Measurements from ENCODE around the gene ERN2. TPM values are rescaled to one million over a fixed set of nuclear protein-coding genes. Genes with fewer than 3 reads are reported as not detected.
"Not testable (repeated sequence)": the region's sequence is repeated elsewhere in the genome, so short reads cannot be mapped to it uniquely, and the experiment has no call there.

Gene ERN2
- not detected for total RNA-seq

GRCh38 chr16:23712976-23713375 is at the start of gene ERN2:
TSS of gene ERN2 (minus strand) at chr16:23713222. CDS start at chr16:23713187, 35 bp downstream.
- Mint-ChIP-seq H3K27ac (no peak within 1 kb of the TSS), H3K4me1 (no peaks in the 10 kb centered on the region), H3K4me3 (no peak within 1 kb of the TSS), H3K27me3 (peaks cover 53% of the 10 kb centered on the region), H3K36me3 (no peaks in the 10 kb centered on the region), H3K9me3 (peaks cover 9% of the 10 kb centered on the region)
- no peak for DNase-seq

- Mint-ChIP-seq H3K9me3 (no peaks in the 10 kb centered on the region), H3K27me3 (peaks cover 63% of the 10 kb centered on the region), H3K4me3 (no peak overlapping the region), H3K36me3 (no peaks in the 10 kb centered on the region), H3K4me1 (no peaks in the 10 kb centered on the region), H3K27ac (no peak overlapping the region)
- DNase-seq: no peak
These were observed 45.1 kb upstream of the ERN2 start for GRCh38 chr16:23757937-23758619.

- H3K36me3 Mint-ChIP-seq: no peaks in the 10 kb centered on the region
- no peak overlapping the region for H3K27ac Mint-ChIP-seq
- H3K27me3 Mint-ChIP-seq: peaks cover 70% of the 10 kb centered on the region
- DNase-seq: no peak
- no peaks in the 10 kb centered on the region for H3K4me1 Mint-ChIP-seq
- H3K9me3 Mint-ChIP-seq: no peaks in the 10 kb centered on the region
- H3K4me3 Mint-ChIP-seq: no peak overlapping the region
These were observed 44.1 kb upstream of the ERN2 start for GRCh38 chr16:23757116-23757515.

- Mint-ChIP-seq H3K4me1 (no peaks in the 10 kb centered on the region), H3K4me3 (no peak overlapping the region), H3K9me3 (no peaks in the 10 kb centered on the region)
These were observed 42.4 kb upstream of the ERN2 start for GRCh38 chr16:23755484-23755809.

GRCh38 chr16:23754594-23755483 is 41.8 kb upstream of the ERN2 start, which contains the start of gene CHP2:
TSS of gene CHP2 (plus strand) at chr16:23755026. CDS start at chr16:23755050, 24 bp downstream.
- Mint-ChIP-seq H3K27ac (no peak within 1 kb of the TSS), H3K4me3 (no peak within 1 kb of the TSS), H3K27me3 (peaks cover 63% of the 10 kb centered on the region), H3K36me3 (no peaks in the 10 kb centered on the region), H3K9me3 (no peaks in the 10 kb centered on the region), H3K4me1 (no peaks in the 10 kb centered on the region)
- peak; percentile 9 for DNase-seq

More at GRCh38 chr16:23755484-23755809, 42.4 kb upstream of the ERN2 start:
- Mint-ChIP-seq H3K36me3 (no peaks in the 10 kb centered on the region), H3K27me3 (peaks cover 68% of the 10 kb centered on the region), H3K27ac (no peak overlapping the region)
- DNase-seq: no peak

- H3K9me3 Mint-ChIP-seq: no peaks in the 10 kb centered on the region
- H3K36me3 Mint-ChIP-seq: no peaks in the 10 kb centered on the region
- H3K4me1 Mint-ChIP-seq: no peaks in the 10 kb centered on the region
- H3K27ac Mint-ChIP-seq: no peak overlapping the region
- no peak for DNase-seq
- H3K4me3 Mint-ChIP-seq: no peak overlapping the region
- peaks cover 63% of the 10 kb centered on the region for H3K27me3 Mint-ChIP-seq
These were observed 41.0 kb upstream of the ERN2 start for GRCh38 chr16:23753908-23754593.

- H3K27me3 Mint-ChIP-seq: peaks cover 38% of the 10 kb centered on the region
- H3K36me3 Mint-ChIP-seq, H3K4me3 Mint-ChIP-seq, H3K27ac Mint-ChIP-seq, H3K4me1 Mint-ChIP-seq, H3K9me3 Mint-ChIP-seq, DNase-seq: not testable (repeated sequence)
These were observed 38.0 kb upstream of the ERN2 start for GRCh38 chr16:23751053-23751452.

- H3K4me3 Mint-ChIP-seq: no peak overlapping the region
- H3K36me3 Mint-ChIP-seq: no peaks in the 10 kb centered on the region
These were observed 35.6 kb upstream of the ERN2 start for GRCh38 chr16:23748630-23749029.

GRCh38 chr16:23745263-23745662 is 32.2 kb upstream of the ERN2 start:
- Mint-ChIP-seq H3K36me3 (no peaks in the 10 kb centered on the region), H3K27me3 (peaks cover 17% of the 10 kb centered on the region), H3K4me3 (no peak overlapping the region), H3K4me1 (no peaks in the 10 kb centered on the region), H3K9me3 (no peaks in the 10 kb centered on the region), H3K27ac (no peak overlapping the region)
- no peak for DNase-seq

More at GRCh38 chr16:23748630-23749029, 35.6 kb upstream of the ERN2 start:
- Mint-ChIP-seq H3K4me1 (no peaks in the 10 kb centered on the region), H3K9me3 (no peaks in the 10 kb centered on the region), H3K27me3 (peaks cover 34% of the 10 kb centered on the region), H3K27ac (no peak overlapping the region)
- no peak for DNase-seq

GRCh38 chr16:23742766-23743165 is 29.7 kb upstream of the ERN2 start:
- H3K36me3 Mint-ChIP-seq: no peaks in the 10 kb centered on the region
- H3K4me1 Mint-ChIP-seq: no peaks in the 10 kb centered on the region
- H3K9me3 Mint-ChIP-seq: no peaks in the 10 kb centered on the region
- DNase-seq: no peak
- no peak overlapping the region for H3K4me3 Mint-ChIP-seq
- H3K27ac Mint-ChIP-seq: no peak overlapping the region
- peaks cover 20% of the 10 kb centered on the region for H3K27me3 Mint-ChIP-seq

GRCh38 chr16:23741675-23742303 is 28.8 kb upstream of the ERN2 start:
- Mint-ChIP-seq H3K36me3 (no peaks in the 10 kb centered on the region), H3K27ac (no peak overlapping the region), H3K27me3 (peaks cover 20% of the 10 kb centered on the region), H3K9me3 (no peaks in the 10 kb centered on the region), H3K4me1 (no peaks in the 10 kb centered on the region), H3K4me3 (no peak overlapping the region)
- no peak for DNase-seq

GRCh38 chr16:23739516-23739915 is 26.5 kb upstream of the ERN2 start:
- Mint-ChIP-seq H3K27ac (no peak overlapping the region), H3K4me1 (peaks cover 6% of the 10 kb centered on the region), H3K4me3 (no peak overlapping the region), H3K36me3 (no peaks in the 10 kb centered on the region), H3K27me3 (peaks cover 12% of the 10 kb centered on the region), H3K9me3 (no peaks in the 10 kb centered on the region)
- DNase-seq: no peak

GRCh38 chr16:23737423-23738028 is 24.5 kb upstream of the ERN2 start:
- DNase-seq, H3K4me1 Mint-ChIP-seq, H3K36me3 Mint-ChIP-seq, H3K4me3 Mint-ChIP-seq, H3K9me3 Mint-ChIP-seq, H3K27ac Mint-ChIP-seq, H3K27me3 Mint-ChIP-seq: not testable (repeated sequence)

- Mint-ChIP-seq H3K9me3 (no peaks in the 10 kb centered on the region), H3K27me3 (peaks cover 8% of the 10 kb centered on the region), H3K27ac (no peak overlapping the region), H3K4me1 (peaks cover 9% of the 10 kb centered on the region), H3K4me3 (no peak overlapping the region), H3K36me3 (no peaks in the 10 kb centered on the region)
- DNase-seq: no peak
These were observed 21.3 kb upstream of the ERN2 start for GRCh38 chr16:23734176-23734893.
